HG03139 (cell line): ENCODE measurements around the gene RNF126.
"Not testable (repeated sequence)": the region's sequence is repeated elsewhere in the genome, so short reads cannot be mapped to it uniquely, and the experiment has no call there.

Experiments used
- ATAC-seq: cut with Tn5 transposase; IDR thresholded peaks from one replicate; pipeline ENCODE4 v1.9.1; 2021; ENCODE audit not compliant: unreplicated experiment

Gene RNF126

GRCh38 chr19:615619-616018 is 47.4 kb downstream of the RNF126 start:
- ATAC-seq: no peak

GRCh38 chr19:613732-614567 is 49.1 kb downstream of the RNF126 start:
- no peak for ATAC-seq

GRCh38 chr19:612941-613340 is 50.1 kb downstream of the RNF126 start:
- ATAC-seq: no peak

- no peak for ATAC-seq
These were observed 51.5 kb downstream of the RNF126 start for GRCh38 chr19:611481-611868.

GRCh38 chr19:610801-611480 is 52.1 kb downstream of the RNF126 start:
- ATAC-seq: no peak

GRCh38 chr19:610071-610800 is 52.8 kb downstream of the RNF126 start:
- ATAC-seq: no peak

GRCh38 chr19:609004-609346 is 54.0 kb downstream of the RNF126 start:
- ATAC-seq: no peak

GRCh38 chr19:608155-609003 is 54.6 kb downstream of the RNF126 start:
- ATAC-seq: no peak

GRCh38 chr19:607301-608154 is 55.5 kb downstream of the RNF126 start:
- ATAC-seq: no peak

GRCh38 chr19:605061-605971 is 57.7 kb downstream of the RNF126 start:
- not testable (repeated sequence) for ATAC-seq

GRCh38 chr19:604355-604754 is 58.7 kb downstream of the RNF126 start:
- no peak for ATAC-seq

- not testable (repeated sequence) for ATAC-seq
These were observed 59.2 kb downstream of the RNF126 start for GRCh38 chr19:603779-604178.

- not testable (repeated sequence) for ATAC-seq
These were observed 59.7 kb downstream of the RNF126 start for GRCh38 chr19:603302-603639.

- no peak for ATAC-seq
These were observed 60.4 kb downstream of the RNF126 start for GRCh38 chr19:602391-603301.

- no peak for ATAC-seq
These were observed 61.2 kb downstream of the RNF126 start for GRCh38 chr19:601790-602189.

- ATAC-seq: no peak
These were observed 61.7 kb downstream of the RNF126 start for GRCh38 chr19:601310-601709.
